ENCODE results near the gene KCNK7.
A peak's percentile ranks its signal among the peaks of the same experiment; 100 is the strongest.

Gene KCNK7

DNA sequence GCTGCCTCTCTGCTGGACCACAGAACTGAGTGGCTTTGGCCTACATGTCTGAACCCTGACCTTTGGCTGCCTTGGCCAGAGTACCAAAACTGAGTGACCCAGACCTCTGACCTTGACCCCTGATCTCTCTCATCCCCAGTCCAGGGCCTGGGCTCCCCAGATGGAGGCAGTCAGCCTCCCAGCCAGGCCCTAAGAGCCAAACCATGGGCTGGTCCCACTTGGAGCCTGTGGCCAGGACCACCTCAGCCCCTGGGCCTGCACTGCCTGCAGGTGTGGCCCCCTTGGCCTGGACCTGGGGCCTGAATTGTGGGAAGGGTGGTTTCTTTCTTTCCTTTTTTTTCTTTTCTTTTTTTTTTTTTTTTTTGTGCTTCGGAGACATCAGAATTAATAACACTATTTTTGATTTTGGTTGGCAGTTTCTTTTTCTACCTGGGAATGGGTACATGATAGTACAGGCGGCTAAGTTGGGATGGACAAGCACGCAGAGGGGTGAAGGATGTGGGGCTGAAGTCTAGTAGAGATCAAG is 41.5 kb upstream of the KCNK7 start:
- Histone ChIP-seq H2AFZ (ENCODE audit: low read length, unreplicated experiment) (no peak overlapping the region), H3K36me3 (ENCODE audit: insufficient read depth, low read length) (peaks cover 18% of the 10 kb centered on the region; the same call in 1 of the 2 replicates), H3K79me2 (ENCODE audit: control insufficient read depth, insufficient read depth, low read length, unreplicated experiment) (peaks cover 10% of the 10 kb centered on the region), H3K4me1 (ENCODE audit: control insufficient read depth, insufficient read depth, low read length, unreplicated experiment) (peaks cover 27% of the 10 kb centered on the region), H3K27ac (ENCODE audit: low read depth, low read length) (no peak overlapping the region), H3K4me3 (ENCODE audit: low read depth, low read length) (peak overlapping the region; percentile 84; the same call in 1 of the 2 replicates), H3K27me3 (ENCODE audit: insufficient read depth, low read length) (no peaks in the 10 kb centered on the region)

DNA sequence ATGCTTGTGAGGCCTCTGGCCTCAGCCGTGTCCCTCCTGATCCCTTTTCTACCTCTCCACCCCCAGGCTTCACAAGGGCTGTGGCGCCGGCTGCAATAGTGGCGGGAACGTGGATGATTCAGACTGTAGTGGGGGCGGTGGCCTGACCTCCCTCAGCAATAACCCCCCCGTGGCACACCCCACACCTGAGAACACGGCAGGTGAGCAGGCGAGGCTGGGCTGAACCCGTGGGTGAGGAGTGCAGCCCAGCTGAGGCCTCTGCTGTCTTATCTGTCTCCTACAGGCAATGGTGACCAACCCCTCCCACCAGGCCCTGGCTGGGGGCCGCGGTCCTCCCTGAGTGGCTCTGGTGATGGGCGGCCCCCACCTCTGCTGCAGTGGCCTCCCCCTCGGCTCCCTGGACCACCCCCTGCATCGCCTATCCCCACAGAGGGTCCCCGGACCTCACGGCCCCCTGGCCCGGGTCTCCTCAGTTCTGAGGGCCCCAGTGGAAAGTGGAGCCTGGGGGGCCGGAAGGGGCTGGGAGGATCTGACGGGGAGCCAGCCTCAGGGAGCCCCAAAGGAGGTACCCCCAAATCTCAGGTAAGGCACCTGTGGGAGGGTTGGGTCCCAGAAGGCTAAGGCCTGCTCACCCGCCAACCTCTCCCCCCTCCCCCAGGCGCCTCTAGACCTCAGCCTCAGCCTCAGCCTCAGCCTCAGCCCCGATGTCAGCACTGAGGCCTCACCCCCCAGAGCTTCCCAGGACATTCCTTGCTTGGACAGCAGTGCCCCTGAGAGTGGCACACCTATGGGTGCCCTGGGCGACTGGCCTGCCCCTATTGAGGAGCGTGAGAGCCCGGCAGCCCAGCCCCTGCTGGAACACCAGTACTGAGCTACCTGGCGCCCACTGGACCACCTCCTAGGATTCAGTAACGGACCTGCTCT is 40.8 kb upstream of the KCNK7 start:
- Histone ChIP-seq H3K79me2 (ENCODE audit: control insufficient read depth, insufficient read depth, low read length, unreplicated experiment) (peaks cover 10% of the 10 kb centered on the region), H3K4me3 (ENCODE audit: low read depth, low read length) (no peak overlapping the region), H3K36me3 (ENCODE audit: insufficient read depth, low read length) (peaks cover 14% of the 10 kb centered on the region; the same call in 1 of the 2 replicates), H2AFZ (ENCODE audit: low read length, unreplicated experiment) (no peak overlapping the region), H3K27me3 (ENCODE audit: insufficient read depth, low read length) (no peaks in the 10 kb centered on the region), H3K4me1 (ENCODE audit: control insufficient read depth, insufficient read depth, low read length, unreplicated experiment) (peaks cover 27% of the 10 kb centered on the region), H3K27ac (ENCODE audit: low read depth, low read length) (no peak overlapping the region)

DNA sequence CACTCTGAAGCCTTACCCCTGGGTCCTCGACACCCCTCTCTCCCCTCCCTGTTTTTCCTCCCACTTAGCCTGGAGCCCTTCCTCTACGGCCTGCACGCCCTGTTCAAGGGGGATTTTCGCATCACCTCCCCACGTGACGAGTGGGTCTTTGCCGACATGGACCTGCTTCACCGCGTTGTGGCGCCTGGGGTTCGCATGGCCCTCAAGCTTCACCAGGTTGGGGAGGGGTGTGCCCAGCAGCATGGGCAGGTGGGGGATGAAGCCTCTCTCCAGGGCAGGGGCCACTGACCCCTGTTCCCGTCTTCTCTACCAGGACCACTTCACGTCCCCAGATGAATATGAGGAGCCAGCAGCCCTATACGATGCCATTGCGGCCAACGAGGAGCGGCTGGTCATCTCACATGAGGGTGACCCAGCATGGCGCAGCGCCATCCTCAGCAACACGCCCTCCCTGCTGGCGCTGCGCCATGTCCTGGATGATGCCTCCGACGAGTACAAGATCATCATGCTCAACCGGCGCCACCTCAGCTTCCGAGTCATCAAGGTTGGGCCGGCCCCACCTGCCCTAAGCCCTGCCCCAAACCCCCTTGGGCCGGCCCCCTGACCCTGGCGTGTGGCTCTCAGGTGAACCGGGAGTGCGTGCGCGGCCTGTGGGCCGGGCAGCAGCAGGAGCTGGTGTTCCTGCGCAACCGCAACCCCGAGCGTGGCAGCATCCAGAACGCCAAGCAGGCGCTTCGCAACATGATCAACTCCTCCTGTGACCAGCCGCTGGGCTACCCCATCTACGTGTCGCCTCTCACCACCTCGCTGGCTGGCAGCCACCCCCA is 39.5 kb upstream of the KCNK7 start:
- H3K27ac ChIP-seq (ENCODE audit: low read depth, low read length): no peak overlapping the region
- H3K79me2 ChIP-seq (ENCODE audit: control insufficient read depth, insufficient read depth, low read length, unreplicated experiment): peaks cover 10% of the 10 kb centered on the region
- peaks cover 21% of the 10 kb centered on the region for H3K4me1 ChIP-seq (ENCODE audit: control insufficient read depth, insufficient read depth, low read length, unreplicated experiment)
- peaks cover 14% of the 10 kb centered on the region; the same call in 1 of the 2 replicates for H3K36me3 ChIP-seq (ENCODE audit: insufficient read depth, low read length)
- no peaks in the 10 kb centered on the region for H3K27me3 ChIP-seq (ENCODE audit: insufficient read depth, low read length)
- H3K4me3 ChIP-seq (ENCODE audit: low read depth, low read length): no peak overlapping the region
- no peak overlapping the region for H2AFZ ChIP-seq (ENCODE audit: low read length, unreplicated experiment)

DNA sequence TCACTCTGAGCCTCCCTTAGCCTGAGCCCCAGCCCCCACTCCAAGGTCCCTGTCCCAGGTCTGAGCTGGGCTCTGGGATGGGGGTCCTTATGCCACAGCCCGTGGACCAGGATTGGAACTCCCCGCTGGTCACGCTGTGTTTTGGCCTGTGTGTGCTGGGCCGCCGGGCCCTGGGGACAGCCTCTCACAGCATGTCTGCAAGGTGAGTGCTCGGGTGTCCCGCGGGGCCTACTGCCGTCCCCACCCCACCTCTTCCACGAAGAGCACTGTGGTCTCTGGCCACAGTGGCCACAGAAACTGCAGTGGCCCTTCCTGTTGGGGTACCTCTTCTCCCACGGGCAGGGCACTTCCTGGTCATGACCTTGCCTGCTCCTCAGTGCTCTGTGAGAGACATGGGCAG is 38.8 kb upstream of the KCNK7 start:
- H3K79me2 ChIP-seq (ENCODE audit: control insufficient read depth, insufficient read depth, low read length, unreplicated experiment): peaks cover 4% of the 10 kb centered on the region
- H3K27me3 ChIP-seq (ENCODE audit: insufficient read depth, low read length): no peaks in the 10 kb centered on the region
- H3K4me3 ChIP-seq (ENCODE audit: low read depth, low read length): no peak overlapping the region
- H3K27ac ChIP-seq (ENCODE audit: low read depth, low read length): no peak overlapping the region
- peaks cover 14% of the 10 kb centered on the region; the same call in 1 of the 2 replicates for H3K36me3 ChIP-seq (ENCODE audit: insufficient read depth, low read length)
- no peak overlapping the region for H2AFZ ChIP-seq (ENCODE audit: low read length, unreplicated experiment)
- peaks cover 14% of the 10 kb centered on the region for H3K4me1 ChIP-seq (ENCODE audit: control insufficient read depth, insufficient read depth, low read length, unreplicated experiment)

DNA sequence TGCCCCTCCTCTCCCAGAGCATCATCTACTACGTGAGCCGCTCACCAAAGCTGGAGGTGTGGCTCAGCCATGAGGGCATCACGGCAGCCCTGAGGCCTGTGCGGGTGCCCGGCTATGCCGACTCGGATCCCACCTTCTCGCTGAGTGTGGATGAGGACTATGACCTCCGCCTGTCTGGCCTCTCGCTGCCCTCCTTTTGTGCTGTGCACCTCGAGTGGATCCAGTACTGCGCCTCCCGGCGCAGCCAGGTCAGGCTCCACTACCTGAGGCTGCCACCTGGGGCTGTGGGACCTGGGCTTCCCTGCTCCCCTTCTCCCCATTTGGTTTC is 38.5 kb upstream of the KCNK7 start:
- H3K79me2 ChIP-seq (ENCODE audit: control insufficient read depth, insufficient read depth, low read length, unreplicated experiment): peaks cover 4% of the 10 kb centered on the region
- H2AFZ ChIP-seq (ENCODE audit: low read length, unreplicated experiment): no peak overlapping the region
- H3K27ac ChIP-seq (ENCODE audit: low read depth, low read length): no peak overlapping the region
- no peak overlapping the region for H3K4me3 ChIP-seq (ENCODE audit: low read depth, low read length)
- no peaks in the 10 kb centered on the region for H3K27me3 ChIP-seq (ENCODE audit: insufficient read depth, low read length)
- H3K4me1 ChIP-seq (ENCODE audit: control insufficient read depth, insufficient read depth, low read length, unreplicated experiment): peaks cover 14% of the 10 kb centered on the region
- peaks cover 16% of the 10 kb centered on the region; the same call in 1 of the 2 replicates for H3K36me3 ChIP-seq (ENCODE audit: insufficient read depth, low read length)

DNA sequence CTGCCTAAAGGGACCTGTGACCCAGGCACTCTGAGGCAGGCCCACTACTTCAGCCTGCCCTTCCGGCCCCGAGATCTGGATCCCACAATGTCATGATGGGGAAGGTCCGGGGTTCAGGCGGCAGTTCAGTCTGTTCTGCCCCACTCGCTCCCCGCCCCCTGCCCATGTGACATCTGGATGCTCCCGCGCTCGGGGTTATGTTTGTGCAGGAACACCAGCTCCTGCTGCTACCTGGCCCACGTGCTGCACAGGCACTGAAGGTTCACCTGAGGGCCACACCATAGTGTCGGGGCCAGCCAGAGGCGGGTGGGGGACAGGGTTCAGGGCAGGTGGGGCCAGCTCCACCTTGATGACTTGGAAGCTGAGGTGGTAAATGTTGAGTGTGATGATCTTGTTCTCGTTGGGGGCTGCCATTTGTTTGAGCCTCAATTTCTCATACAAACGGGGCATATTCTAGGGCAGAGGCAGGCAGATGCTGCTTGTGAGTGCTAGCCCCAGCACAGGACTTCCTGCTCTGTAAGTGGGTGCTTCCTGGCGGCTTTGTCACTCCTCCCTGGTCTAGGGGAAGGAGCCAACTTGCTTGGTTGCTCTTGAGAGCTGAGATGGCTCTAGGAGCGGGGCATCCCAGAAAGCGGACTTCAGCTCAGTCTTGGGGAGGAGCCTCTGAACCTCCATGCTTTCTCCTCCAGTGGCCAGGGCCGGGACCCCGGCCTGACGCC is 37.9 kb upstream of the KCNK7 start:
- Histone ChIP-seq H3K79me2 (ENCODE audit: control insufficient read depth, insufficient read depth, low read length, unreplicated experiment) (no peaks in the 10 kb centered on the region), H3K36me3 (ENCODE audit: insufficient read depth, low read length) (peaks cover 19% of the 10 kb centered on the region; the same call in 1 of the 2 replicates), H3K27ac (ENCODE audit: low read depth, low read length) (no peak overlapping the region)

DNA sequence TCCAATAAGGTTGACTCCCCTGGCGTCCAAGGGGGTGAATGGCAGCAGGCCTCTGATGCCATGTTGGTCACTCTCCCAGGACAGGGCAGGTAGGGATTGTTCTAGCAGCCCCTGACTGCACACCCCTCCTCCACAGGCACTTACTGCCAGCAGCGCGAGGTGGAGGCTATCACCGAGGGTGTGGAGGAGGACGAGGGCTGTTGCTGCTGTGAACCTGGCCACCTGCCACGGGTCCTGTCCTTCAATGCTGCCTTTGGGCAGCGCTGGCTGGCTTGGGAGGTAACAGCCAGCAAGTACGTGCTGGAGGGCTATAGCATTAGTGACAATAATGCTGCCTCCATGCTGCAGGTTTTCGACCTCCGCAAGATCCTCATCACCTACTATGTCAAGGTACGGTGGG is 34.6 kb upstream of the KCNK7 start:
- H3K36me3 ChIP-seq (ENCODE audit: insufficient read depth, low read length): peaks cover 13% of the 10 kb centered on the region; the same call in 1 of the 2 replicates
- H3K27me3 ChIP-seq (ENCODE audit: insufficient read depth, low read length): no peaks in the 10 kb centered on the region

More for the DNA sequence above, 37.9 kb upstream of the KCNK7 start:
- no peak overlapping the region for H3K4me3 ChIP-seq (ENCODE audit: low read depth, low read length)
- no peak overlapping the region for H2AFZ ChIP-seq (ENCODE audit: low read length, unreplicated experiment)
- peaks cover 10% of the 10 kb centered on the region for H3K4me1 ChIP-seq (ENCODE audit: control insufficient read depth, insufficient read depth, low read length, unreplicated experiment)
- no peaks in the 10 kb centered on the region for H3K27me3 ChIP-seq (ENCODE audit: insufficient read depth, low read length)

DNA sequence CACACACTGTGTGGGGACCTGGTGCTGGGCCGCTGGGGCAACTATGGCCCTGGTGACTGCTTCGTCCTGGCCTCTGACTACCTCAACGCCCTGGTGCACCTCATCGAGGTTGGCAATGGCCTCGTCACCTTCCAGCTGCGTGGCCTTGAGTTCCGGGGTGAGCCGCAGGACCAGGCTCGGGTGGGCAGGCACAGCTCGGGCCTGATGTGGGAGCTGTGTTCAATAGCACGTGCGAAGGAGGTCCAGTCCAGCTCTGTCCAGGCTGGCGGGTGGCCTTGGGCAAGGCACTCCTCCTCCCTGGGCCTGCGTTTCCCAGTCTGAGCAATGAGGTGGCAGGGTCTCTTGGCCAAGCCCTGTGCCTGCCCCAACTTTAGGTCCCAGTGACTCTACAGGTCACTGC is 34.0 kb upstream of the KCNK7 start:
- H3K27ac ChIP-seq (ENCODE audit: low read depth, low read length): no peak overlapping the region
- no peak overlapping the region for H2AFZ ChIP-seq (ENCODE audit: low read length, unreplicated experiment)
- no peaks in the 10 kb centered on the region for H3K4me1 ChIP-seq (ENCODE audit: control insufficient read depth, insufficient read depth, low read length, unreplicated experiment)
- peaks cover 7% of the 10 kb centered on the region; the same call in 1 of the 2 replicates for H3K36me3 ChIP-seq (ENCODE audit: insufficient read depth, low read length)
- no peak overlapping the region for H3K4me3 ChIP-seq (ENCODE audit: low read depth, low read length)
- no peaks in the 10 kb centered on the region for H3K79me2 ChIP-seq (ENCODE audit: control insufficient read depth, insufficient read depth, low read length, unreplicated experiment)
- no peaks in the 10 kb centered on the region for H3K27me3 ChIP-seq (ENCODE audit: insufficient read depth, low read length)

More for the DNA sequence above, 34.6 kb upstream of the KCNK7 start:
- no peak overlapping the region for H3K27ac ChIP-seq (ENCODE audit: low read depth, low read length)
- H3K79me2 ChIP-seq (ENCODE audit: control insufficient read depth, insufficient read depth, low read length, unreplicated experiment): no peaks in the 10 kb centered on the region
- no peaks in the 10 kb centered on the region for H3K4me1 ChIP-seq (ENCODE audit: control insufficient read depth, insufficient read depth, low read length, unreplicated experiment)
- H3K4me3 ChIP-seq (ENCODE audit: low read depth, low read length): no peak overlapping the region
- no peak overlapping the region for H2AFZ ChIP-seq (ENCODE audit: low read length, unreplicated experiment)

DNA sequence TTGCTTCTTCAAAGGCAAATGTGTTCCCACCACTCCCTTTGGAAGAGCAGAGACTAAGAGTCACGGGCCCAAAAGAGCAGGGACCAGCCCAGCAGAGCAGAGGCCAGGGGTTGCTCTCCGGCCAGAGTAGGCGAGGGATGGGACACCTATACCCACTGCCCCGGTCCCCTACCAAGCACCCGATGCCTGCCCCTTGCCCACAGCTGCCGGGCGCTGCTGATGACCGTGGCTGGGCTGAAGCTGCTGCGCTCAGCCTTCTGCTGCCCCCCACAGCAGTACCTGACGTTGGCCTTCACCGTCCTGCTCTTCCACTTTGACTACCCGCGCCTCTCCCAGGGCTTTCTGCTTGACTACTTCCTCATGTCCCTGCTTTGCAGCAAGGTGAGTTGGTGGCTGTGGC is 31.6 kb upstream of the KCNK7 start:
- Histone ChIP-seq H3K27ac (ENCODE audit: low read depth, low read length) (no peak overlapping the region), H3K79me2 (ENCODE audit: control insufficient read depth, insufficient read depth, low read length, unreplicated experiment) (no peaks in the 10 kb centered on the region), H2AFZ (ENCODE audit: low read length, unreplicated experiment) (no peak overlapping the region), H3K36me3 (ENCODE audit: insufficient read depth, low read length) (peaks cover 5% of the 10 kb centered on the region; the same call in 1 of the 2 replicates), H3K4me3 (ENCODE audit: low read depth, low read length) (no peak overlapping the region), H3K27me3 (ENCODE audit: insufficient read depth, low read length) (no peaks in the 10 kb centered on the region), H3K4me1 (ENCODE audit: control insufficient read depth, insufficient read depth, low read length, unreplicated experiment) (no peaks in the 10 kb centered on the region)
